Activated naive CD8-positive, alpha-beta T cell treated with anti-CD3 and anti-CD28 coated beads for 36 hours (primary cell): ENCODE data around the gene PPARG. TPM values are rescaled to one million over a fixed set of nuclear protein-coding genes. Genes with fewer than 3 reads are reported as not detected.
A peak's percentile ranks its signal among the peaks of the same experiment; 100 is the strongest.

ENCODE experiments used
- DNase-seq: peaks from one replicate; pipeline ENCODE4 v3.0.0; 2021
- H3K27ac Mint-ChIP-seq: one replicate; pipeline ENCODE4 v1.8.0; 2022; ENCODE audit warnings: mild to moderate bottlenecking, moderate library complexity, mixed read lengths
- H3K27me3 Mint-ChIP-seq: one replicate; pipeline ENCODE4 v1.8.0; 2022; ENCODE audit warnings: mild to moderate bottlenecking, mixed read lengths
- H3K36me3 Mint-ChIP-seq: one replicate; pipeline ENCODE4 v1.8.0; 2021; ENCODE audit warnings: mild to moderate bottlenecking, mixed read lengths
- H3K4me1 Mint-ChIP-seq: one replicate; pipeline ENCODE4 v1.8.0; 2021; ENCODE audit warnings: mixed read lengths
- H3K4me3 Mint-ChIP-seq: one replicate; pipeline ENCODE4 v1.8.0; 2022; ENCODE audit warnings: mild to moderate bottlenecking, moderate library complexity, mixed read lengths
- H3K9me3 Mint-ChIP-seq: one replicate; pipeline ENCODE4 v1.8.0; 2022; ENCODE audit warnings: mixed read lengths
- total RNA-seq, 2 experiments: library from RNA; stranded (reverse); gene quantifications; one replicate each; pipeline ENCODE4 v1.2.3, GENCODE V29; 2021

PPARG gene
- total RNA-seq, 2 experiments from 2014 or later, result 0.20 to 0.47 TPM

GRCh38 chr3:12356175-12356574 is 67.3 kb downstream of the PPARG start:
- H3K36me3 Mint-ChIP-seq, result no peaks in the 10 kb centered on the region
- no peaks in the 10 kb centered on the region for H3K27me3 Mint-ChIP-seq
- no peak overlapping the region for H3K4me3 Mint-ChIP-seq
- no peak overlapping the region for H3K27ac Mint-ChIP-seq
- H3K9me3 Mint-ChIP-seq, result peaks cover 2% of the 10 kb centered on the region
- H3K4me1 Mint-ChIP-seq, result no peaks in the 10 kb centered on the region
- no peak for DNase-seq

- H3K4me3 Mint-ChIP-seq, result no peak overlapping the region
- DNase-seq, result no peak
- H3K27me3 Mint-ChIP-seq, result no peaks in the 10 kb centered on the region
- peaks cover 2% of the 10 kb centered on the region for H3K9me3 Mint-ChIP-seq
- H3K4me1 Mint-ChIP-seq, result no peaks in the 10 kb centered on the region
- H3K27ac Mint-ChIP-seq, result no peak overlapping the region
- H3K36me3 Mint-ChIP-seq, result no peaks in the 10 kb centered on the region
Measured at GRCh38 chr3:12356996-12357395, 68.1 kb downstream of the PPARG start.

DNA sequence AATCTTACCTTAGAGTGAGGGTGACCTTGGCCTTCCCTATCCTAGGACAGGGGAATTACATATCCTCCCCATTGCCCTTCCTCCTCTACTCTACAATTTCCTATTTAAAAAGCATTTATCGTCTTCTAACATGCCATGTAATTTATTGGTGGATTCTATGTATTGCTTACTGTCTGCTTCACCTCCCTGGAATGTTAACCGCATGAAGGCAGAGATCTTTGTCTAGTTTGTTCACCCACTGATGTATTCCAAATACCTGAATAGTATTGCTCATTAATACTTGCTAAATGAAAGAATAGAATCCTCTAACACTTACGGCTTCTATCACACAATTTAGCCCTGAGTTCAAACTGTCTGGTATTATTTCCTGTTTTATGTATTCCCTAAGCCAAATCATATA is 68.6 kb downstream of the PPARG start:
- no peaks in the 10 kb centered on the region for H3K27me3 Mint-ChIP-seq
- no peak for DNase-seq
- H3K4me1 Mint-ChIP-seq, result no peaks in the 10 kb centered on the region
- H3K27ac Mint-ChIP-seq, result no peak overlapping the region
- H3K4me3 Mint-ChIP-seq, result no peak overlapping the region
- H3K9me3 Mint-ChIP-seq, result peaks cover 2% of the 10 kb centered on the region
- no peaks in the 10 kb centered on the region for H3K36me3 Mint-ChIP-seq

GRCh38 chr3:12363397-12364195 is 74.7 kb downstream of the PPARG start:
- H3K27ac Mint-ChIP-seq, result peak overlapping the region; percentile 21

DNA sequence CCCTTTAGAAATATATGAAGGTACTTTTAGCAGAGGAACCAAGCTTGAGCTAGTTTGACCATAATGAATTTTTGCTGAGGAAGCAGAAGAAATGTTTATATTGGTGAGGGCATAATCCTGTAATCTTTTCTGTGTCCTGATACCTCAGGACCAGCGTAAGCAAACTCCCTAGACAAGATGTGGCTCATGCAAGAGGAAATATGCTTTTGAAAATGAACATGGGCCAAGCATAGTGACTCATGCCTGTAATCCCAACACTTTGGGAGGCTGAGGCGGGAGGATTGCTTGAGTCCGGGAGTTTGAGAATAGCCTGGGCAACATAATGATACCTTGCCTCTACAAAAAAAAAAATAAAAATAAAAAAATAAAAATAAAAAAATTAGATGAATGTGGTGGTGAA is 78.5 kb downstream of the PPARG start:
- peaks cover 2% of the 10 kb centered on the region for H3K9me3 Mint-ChIP-seq
- no peak overlapping the region for H3K4me3 Mint-ChIP-seq
- no peak for DNase-seq
- H3K27me3 Mint-ChIP-seq, result no peaks in the 10 kb centered on the region
- H3K27ac Mint-ChIP-seq, result no peak overlapping the region
- peaks cover 11% of the 10 kb centered on the region for H3K4me1 Mint-ChIP-seq
- H3K36me3 Mint-ChIP-seq, result no peaks in the 10 kb centered on the region

More at GRCh38 chr3:12363397-12364195, 74.7 kb downstream of the PPARG start:
- H3K4me1 Mint-ChIP-seq, result peaks cover 11% of the 10 kb centered on the region
- peak overlapping the region; percentile 8 for H3K4me3 Mint-ChIP-seq
- H3K9me3 Mint-ChIP-seq, result peaks cover 4% of the 10 kb centered on the region
- no peaks in the 10 kb centered on the region for H3K36me3 Mint-ChIP-seq
- no peak for DNase-seq
- no peaks in the 10 kb centered on the region for H3K27me3 Mint-ChIP-seq

DNA sequence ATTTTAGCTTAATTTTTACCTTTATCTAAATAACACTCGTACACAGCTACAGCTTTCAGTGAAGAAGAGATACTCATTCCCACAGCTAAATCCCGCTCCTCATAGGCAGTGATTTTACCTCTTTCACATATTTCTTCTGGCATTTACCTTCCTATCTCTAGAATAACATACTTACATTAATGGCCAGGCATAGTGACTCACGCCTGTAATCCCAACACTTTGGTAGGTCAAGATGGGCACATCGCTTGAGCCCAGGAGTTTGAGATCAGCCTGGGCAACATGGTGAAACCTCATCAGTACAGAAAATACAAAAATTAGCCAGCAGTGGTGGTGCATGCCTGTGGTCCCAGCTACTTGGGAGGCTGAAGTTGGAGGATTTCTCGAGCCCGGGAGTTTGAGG is 80.2 kb downstream of the PPARG start:
- Mint-ChIP-seq H3K27me3 (no peaks in the 10 kb centered on the region), H3K27ac (no peak overlapping the region)

DNA sequence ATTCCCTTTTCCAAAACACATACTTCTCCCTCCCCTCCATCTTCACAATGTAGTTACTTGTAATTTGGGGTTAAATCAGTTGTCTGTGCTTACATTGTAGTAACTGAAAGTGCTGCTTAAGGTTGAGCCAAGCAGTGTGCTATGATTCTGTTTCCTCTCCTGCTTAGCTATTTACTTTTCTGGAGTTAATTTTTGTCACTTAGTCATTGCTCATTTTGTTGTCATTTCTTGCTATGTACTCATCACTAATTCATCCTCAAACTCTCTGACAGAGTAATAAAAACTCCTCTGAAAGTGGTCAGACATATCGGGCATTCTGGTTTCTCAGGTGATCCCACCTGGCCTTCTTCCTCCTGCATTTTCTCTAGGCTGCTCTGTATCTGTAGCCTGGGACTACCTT is 80.7 kb downstream of the PPARG start:
- Mint-ChIP-seq H3K4me3 (no peak overlapping the region), H3K9me3 (peaks cover 2% of the 10 kb centered on the region), H3K36me3 (no peaks in the 10 kb centered on the region), H3K27ac (no peak overlapping the region), H3K27me3 (no peaks in the 10 kb centered on the region), H3K4me1 (no peaks in the 10 kb centered on the region)
- DNase-seq, result no peak

More for the DNA sequence above, 80.2 kb downstream of the PPARG start:
- Mint-ChIP-seq H3K36me3 (no peaks in the 10 kb centered on the region), H3K4me3 (no peak overlapping the region), H3K4me1 (peaks cover 3% of the 10 kb centered on the region), H3K9me3 (peaks cover 2% of the 10 kb centered on the region)
- DNase-seq, result no peak

GRCh38 chr3:12370758-12371157 is 81.9 kb downstream of the PPARG start:
- H3K27ac Mint-ChIP-seq, result no peak overlapping the region
- H3K9me3 Mint-ChIP-seq, result peaks cover 1% of the 10 kb centered on the region
- H3K27me3 Mint-ChIP-seq, result peaks cover 3% of the 10 kb centered on the region
- no peaks in the 10 kb centered on the region for H3K36me3 Mint-ChIP-seq
- DNase-seq, result no peak
- no peak overlapping the region for H3K4me3 Mint-ChIP-seq
- no peaks in the 10 kb centered on the region for H3K4me1 Mint-ChIP-seq

DNA sequence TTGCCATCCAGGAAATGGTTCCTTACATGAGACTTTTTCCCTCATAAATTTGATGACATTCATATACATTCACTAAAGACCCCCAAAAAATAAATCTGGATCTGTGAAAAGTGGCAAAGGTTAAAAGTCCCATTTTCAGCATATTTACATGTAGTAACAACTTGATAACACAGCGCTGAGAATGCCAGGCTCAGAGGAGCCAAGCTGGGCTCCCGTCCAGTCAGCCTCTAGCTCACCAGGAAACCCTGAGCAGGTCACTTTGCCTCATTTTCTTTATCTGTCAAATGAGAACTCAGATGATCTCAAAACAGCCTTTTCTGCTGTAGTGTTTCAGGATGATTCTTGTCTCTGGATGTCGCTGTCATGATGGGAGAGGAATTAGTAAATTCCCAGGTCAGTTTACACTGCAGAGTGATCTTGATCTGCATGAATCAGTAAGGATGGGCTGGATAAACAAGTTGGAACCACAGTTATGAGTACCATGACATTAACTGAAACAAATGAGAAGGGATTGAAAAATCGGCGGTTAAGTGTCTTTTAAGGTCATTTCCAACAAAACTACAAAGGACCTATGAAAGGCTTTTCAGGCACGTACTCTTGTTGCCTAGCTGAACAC is 82.8 kb downstream of the PPARG start:
- Mint-ChIP-seq H3K9me3 (no peaks in the 10 kb centered on the region), H3K4me3 (no peak overlapping the region), H3K4me1 (no peaks in the 10 kb centered on the region), H3K27me3 (peaks cover 3% of the 10 kb centered on the region), H3K36me3 (no peaks in the 10 kb centered on the region), H3K27ac (no peak overlapping the region)
- DNase-seq, result no peak

GRCh38 chr3:12372741-12373280 is 83.9 kb downstream of the PPARG start:
- DNase-seq, result no peak
- H3K36me3 Mint-ChIP-seq, result no peaks in the 10 kb centered on the region
- H3K4me1 Mint-ChIP-seq, result no peaks in the 10 kb centered on the region
- H3K9me3 Mint-ChIP-seq, result no peaks in the 10 kb centered on the region
- no peak overlapping the region for H3K27ac Mint-ChIP-seq
- peaks cover 3% of the 10 kb centered on the region for H3K27me3 Mint-ChIP-seq
- no peak overlapping the region for H3K4me3 Mint-ChIP-seq

DNA sequence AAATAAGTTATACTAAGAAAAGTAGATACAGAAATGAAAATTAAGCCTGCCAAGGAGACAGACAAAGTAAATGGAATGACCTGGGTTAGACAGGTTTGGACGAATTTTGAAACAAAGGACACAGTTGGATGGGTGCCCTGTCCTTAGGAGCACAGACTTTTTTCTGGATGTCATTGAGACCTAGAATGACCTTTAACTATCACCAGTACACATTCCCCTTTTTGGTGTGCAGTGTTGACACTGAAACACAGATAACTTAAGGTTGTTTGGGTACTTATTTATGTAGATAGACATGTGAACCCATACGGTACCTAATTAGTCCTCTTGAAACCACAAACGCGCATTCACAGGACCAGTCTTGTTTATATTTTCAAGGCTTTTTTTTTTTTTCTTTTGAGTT is 86.7 kb downstream of the PPARG start:
- no peak for DNase-seq
- peaks cover 12% of the 10 kb centered on the region for H3K4me1 Mint-ChIP-seq
- no peak overlapping the region for H3K4me3 Mint-ChIP-seq
- H3K27me3 Mint-ChIP-seq, result peaks cover 3% of the 10 kb centered on the region
- no peaks in the 10 kb centered on the region for H3K9me3 Mint-ChIP-seq
- no peak overlapping the region for H3K27ac Mint-ChIP-seq
- H3K36me3 Mint-ChIP-seq, result no peaks in the 10 kb centered on the region

DNA sequence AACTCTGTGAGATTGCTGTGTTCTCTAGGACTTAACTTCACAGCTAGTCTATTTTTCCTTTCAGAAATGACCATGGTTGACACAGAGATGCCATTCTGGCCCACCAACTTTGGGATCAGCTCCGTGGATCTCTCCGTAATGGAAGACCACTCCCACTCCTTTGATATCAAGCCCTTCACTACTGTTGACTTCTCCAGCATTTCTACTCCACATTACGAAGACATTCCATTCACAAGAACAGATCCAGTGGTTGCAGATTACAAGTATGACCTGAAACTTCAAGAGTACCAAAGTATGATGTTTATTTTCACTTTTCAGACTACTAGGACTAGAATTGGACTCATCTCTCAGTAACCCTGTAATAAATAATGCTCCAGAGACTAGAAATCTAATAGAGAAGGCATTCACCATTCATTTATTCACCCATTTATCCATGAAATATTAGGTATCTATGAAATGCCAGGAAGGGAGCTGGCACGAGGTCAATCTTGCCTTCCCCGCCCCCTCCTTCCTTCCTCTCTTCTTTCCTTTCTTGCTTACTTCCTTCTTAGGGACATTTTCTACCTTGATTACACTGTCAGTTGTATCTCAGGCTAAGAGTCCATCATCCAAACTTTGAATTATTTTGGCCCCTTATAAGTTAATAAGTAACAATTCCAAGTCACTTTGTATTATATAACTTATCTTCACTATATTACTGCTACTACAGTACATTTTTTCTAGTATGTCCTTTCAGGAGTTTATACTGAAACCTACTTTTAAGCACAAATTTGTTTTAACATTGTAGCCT is 91.0 kb downstream of the PPARG start:
- Mint-ChIP-seq H3K9me3 (no peaks in the 10 kb centered on the region), H3K36me3 (no peaks in the 10 kb centered on the region), H3K4me1 (peaks cover 16% of the 10 kb centered on the region), H3K27ac (no peak overlapping the region), H3K4me3 (no peak overlapping the region), H3K27me3 (peaks cover 3% of the 10 kb centered on the region)
- no peak for DNase-seq

GRCh38 chr3:12380461-12380860 is 91.6 kb downstream of the PPARG start:
- Mint-ChIP-seq H3K27ac (no peak overlapping the region), H3K4me3 (no peak overlapping the region), H3K36me3 (no peaks in the 10 kb centered on the region), H3K27me3 (no peaks in the 10 kb centered on the region), H3K4me1 (peaks cover 17% of the 10 kb centered on the region), H3K9me3 (no peaks in the 10 kb centered on the region)
- DNase-seq, result no peak

- peaks cover 17% of the 10 kb centered on the region for H3K4me1 Mint-ChIP-seq
- H3K36me3 Mint-ChIP-seq, result no peaks in the 10 kb centered on the region
- DNase-seq, result no peak
- H3K27ac Mint-ChIP-seq, result no peak overlapping the region
- no peaks in the 10 kb centered on the region for H3K27me3 Mint-ChIP-seq
- no peak overlapping the region for H3K4me3 Mint-ChIP-seq
- H3K9me3 Mint-ChIP-seq, result no peaks in the 10 kb centered on the region
Measured at GRCh38 chr3:12381199-12381598, 92.3 kb downstream of the PPARG start.

DNA sequence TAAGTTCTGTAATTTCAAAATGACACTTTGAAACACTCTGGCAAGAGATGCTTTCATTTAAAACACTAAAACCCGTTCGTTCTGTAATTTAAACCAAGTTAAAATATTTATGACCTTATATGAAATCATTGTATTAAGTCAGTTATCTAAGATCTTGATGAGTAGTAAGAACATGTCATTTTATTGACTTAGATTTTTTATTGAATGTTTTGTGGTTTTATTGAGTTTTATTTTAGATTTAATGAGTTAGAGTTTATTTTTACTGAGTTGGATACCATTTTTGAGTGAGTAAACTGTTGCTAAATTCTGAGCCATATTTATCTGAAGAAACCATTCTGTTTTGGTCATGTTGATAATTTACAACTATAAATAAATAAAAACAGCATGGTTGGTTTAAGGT is 94.3 kb downstream of the PPARG start:
- Mint-ChIP-seq H3K27ac (no peak overlapping the region), H3K27me3 (peaks cover 10% of the 10 kb centered on the region), H3K4me3 (no peak overlapping the region), H3K4me1 (peaks cover 18% of the 10 kb centered on the region), H3K36me3 (no peaks in the 10 kb centered on the region), H3K9me3 (peaks cover 5% of the 10 kb centered on the region)
- DNase-seq, result no peak
